HepG2 (cell line): ENCODE measurements around the gene HYAL1. TPM values are rescaled to one million over a fixed set of nuclear protein-coding genes. Genes with fewer than 3 reads are reported as not detected.

ENCODE experiments used
- ATAD3A ChIP-seq: sonication (generic); formaldehyde crosslinking; IDR thresholded peaks from 2 replicates; pipeline ENCODE4 v1.4.0; 2020; ENCODE audit warnings: missing genetic modification reagents
- ATF1 ChIP-seq: IDR thresholded peaks from 2 replicates; pipeline ENCODE4 v1.6.1; 2016; ENCODE audit warnings: mild to moderate bottlenecking, control low read depth
- MEF2D ChIP-seq: sonication (generic); formaldehyde crosslinking; IDR thresholded peaks from 2 replicates; pipeline ENCODE4 v1.5.1; 2020; ENCODE audit warnings: mild to moderate bottlenecking, missing genetic modification reagents
- NFRKB ChIP-seq: fragments of 450-650 bp; IDR thresholded peaks from 2 replicates; pipeline ENCODE4 v1.6.1; 2017
- NR2F1 ChIP-seq, 2 experiments: fragments of 450-650 bp in 1 of 2; formaldehyde crosslinking in 1 of 2; IDR thresholded peaks; 2 replicates each; pipeline versions ENCODE4 v1.5.0 to v1.6.1; 2016 to 2020; ENCODE audit warnings: mild to moderate bottlenecking in 1 of 2, missing compliant biosample characterization in 1 of 2, missing genetic modification reagents in 1 of 2, moderate library complexity in 1 of 2
- PHF21A ChIP-seq: sonication (generic); formaldehyde crosslinking; IDR thresholded peaks from 2 replicates; pipeline ENCODE4 v1.5.0; 2020; ENCODE audit warnings: mild to moderate bottlenecking, missing genetic modification reagents
- RBFOX2 ChIP-seq: fragments of 200-400 bp; formaldehyde crosslinking; IDR thresholded peaks from 2 replicates; pipeline ENCODE4 v1.6.1; 2017; ENCODE audit warnings: low read depth, mild to moderate bottlenecking, low read length
- SNAPC2 ChIP-seq: sonication (generic); formaldehyde crosslinking; IDR thresholded peaks from 2 replicates; pipeline ENCODE4 v1.8.1; 2022; ENCODE audit warnings: mild to moderate bottlenecking, missing genetic modification reagents
- SOX6 ChIP-seq, 2 experiments: fragments of 450-650 bp in 1 of 2; sonication (generic) in 1 of 2; formaldehyde crosslinking in 1 of 2; IDR thresholded peaks; 2 replicates each; pipeline versions ENCODE4 v1.4.0 to v1.6.1; 2017 to 2020; ENCODE audit warnings: antibody characterized with exemption in 1 of 2, mild to moderate bottlenecking in 1 of 2, missing genetic modification reagents in 1 of 2
- ZNF17 ChIP-seq: sonication (generic); formaldehyde crosslinking; IDR thresholded peaks from 2 replicates; pipeline ENCODE4 v1.5.0; 2020; ENCODE audit warnings: mild to moderate bottlenecking, missing genetic modification reagents
- ZNF558 ChIP-seq: sonication (generic); formaldehyde crosslinking; IDR thresholded peaks from 2 replicates; pipeline ENCODE4 v1.9.0; 2022; ENCODE audit warnings: mild to moderate bottlenecking, missing genetic modification reagents, borderline replicate concordance
- ZNF780A ChIP-seq: sonication (generic); formaldehyde crosslinking; IDR thresholded peaks from 2 replicates; pipeline ENCODE4 v1.8.0; 2022; ENCODE audit warnings: mild to moderate bottlenecking, missing genetic modification reagents, moderate library complexity
- polyA plus RNA-seq, 8 experiments: library from polyadenylated mRNA; depleted of rRNA in 3 of 8; stranded (reverse) in 7 of 8; unstranded in 1 of 8; fragments of >200 nt; fragmentation: Illumina TruSeq in 4 of 8; extraction: Trizol in 4 of 8; gene quantifications; 2 replicates each; pipeline versions ENCODE4 v1.2.1 to v1.2.3, GENCODE V29; 2011 to 2016; ENCODE audit warnings: low read depth in 4 of 8, missing spikeins in 1 of 8, mixed read lengths in 1 of 8; ENCODE audit not compliant: insufficient read depth in 1 of 8
- total RNA-seq, 5 experiments: library from RNA; depleted of rRNA; stranded (reverse); fragments of >200 nt; fragmentation: Illumina TruSeq; extraction: Trizol; gene quantifications; 2 replicates each; pipeline ENCODE4 v1.2.3, GENCODE V29; 2016; ENCODE audit warnings: low read depth in 1 of 5
- TF ChIP-seq, protein P1 (sequence below): sonication (generic); formaldehyde crosslinking; IDR thresholded peaks from 2 replicates; pipeline ENCODE4 v1.5.1; 2020; ENCODE audit warnings: mild to moderate bottlenecking, missing genetic modification reagents, borderline replicate concordance
- TF ChIP-seq, protein P2 (sequence below): sonication (generic); formaldehyde crosslinking; IDR thresholded peaks from 2 replicates; pipeline ENCODE4 v1.9.0; 2022; ENCODE audit warnings: low read depth, missing genetic modification reagents
- TF ChIP-seq, protein P3 (sequence below): sonication (generic); formaldehyde crosslinking; conservative IDR thresholded peaks from 2 replicates; pipeline ENCODE4 v1.8.0; 2022; ENCODE audit warnings: mild to moderate bottlenecking, moderate library complexity, missing genetic modification reagents
- TF ChIP-seq, protein P4 (sequence below): sonication (generic); formaldehyde crosslinking; IDR thresholded peaks from 2 replicates; pipeline ENCODE4 v1.8.1; 2022; ENCODE audit warnings: mild to moderate bottlenecking, missing genetic modification reagents
- TF ChIP-seq, protein P5 (sequence below): IDR thresholded peaks from 2 replicates; pipeline ENCODE4 v1.6.1; 2012; ENCODE audit warnings: low read depth, low read length, improper control_type of control experiment
- TF ChIP-seq, protein P6 (sequence below): sonication (generic); formaldehyde crosslinking; conservative IDR thresholded peaks from 2 replicates; pipeline ENCODE4 v1.8.1; 2023; ENCODE audit warnings: missing genetic modification reagents

Gene HYAL1
- total and polyA plus RNA-seq, 2 of the 13 experiments (the other 11 are each of a cell fraction or from before 2014, with no cell fraction given): 76.5 to 193 TPM

DNA sequence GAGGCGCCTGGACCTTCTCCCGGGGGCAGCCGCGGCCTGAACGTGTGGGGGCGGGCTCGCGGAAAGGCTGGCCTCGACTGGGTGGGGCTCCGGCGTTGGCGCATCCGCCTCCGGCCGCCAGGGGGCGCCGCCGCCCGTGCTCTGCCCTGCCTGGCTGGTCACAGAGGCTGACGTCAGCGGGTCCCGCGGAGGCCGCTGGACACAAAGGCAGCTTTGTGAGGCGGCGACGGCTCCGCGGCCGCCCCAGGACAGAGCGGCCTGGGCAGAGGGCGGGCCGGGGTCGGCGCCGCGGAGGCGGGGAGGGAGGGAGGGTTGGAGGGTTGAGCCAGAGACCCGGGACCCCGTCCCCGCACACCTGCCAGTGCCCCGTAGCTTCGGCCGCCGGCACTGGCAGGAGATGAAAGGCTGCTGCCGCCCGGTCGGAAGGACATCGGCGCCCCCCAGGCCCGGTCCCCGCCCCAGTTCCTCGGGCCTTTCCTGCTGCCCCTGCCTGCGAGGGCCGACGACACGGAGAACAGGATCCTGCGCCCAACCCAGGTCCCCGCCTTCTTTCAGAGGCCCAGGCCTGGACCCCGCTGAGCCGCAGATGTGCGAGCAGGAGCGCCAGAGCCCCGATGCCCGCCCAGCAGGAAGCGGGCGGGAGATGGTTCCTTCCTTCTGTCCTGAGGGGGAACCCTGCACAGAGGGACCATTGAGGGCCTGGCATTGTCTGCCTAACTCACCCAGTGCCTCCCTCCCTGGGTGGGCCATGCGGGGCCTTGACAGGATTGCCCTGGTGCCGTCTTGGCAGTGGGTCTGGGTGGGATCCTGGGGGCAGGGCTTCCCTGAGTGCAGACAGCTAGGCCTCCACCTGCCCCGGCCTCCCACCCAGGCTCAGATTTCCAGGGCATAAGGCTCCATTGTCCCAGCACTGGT is 43.1 kb downstream of the HYAL1 start (continued):
- TF ChIP-seq, protein P1, sequence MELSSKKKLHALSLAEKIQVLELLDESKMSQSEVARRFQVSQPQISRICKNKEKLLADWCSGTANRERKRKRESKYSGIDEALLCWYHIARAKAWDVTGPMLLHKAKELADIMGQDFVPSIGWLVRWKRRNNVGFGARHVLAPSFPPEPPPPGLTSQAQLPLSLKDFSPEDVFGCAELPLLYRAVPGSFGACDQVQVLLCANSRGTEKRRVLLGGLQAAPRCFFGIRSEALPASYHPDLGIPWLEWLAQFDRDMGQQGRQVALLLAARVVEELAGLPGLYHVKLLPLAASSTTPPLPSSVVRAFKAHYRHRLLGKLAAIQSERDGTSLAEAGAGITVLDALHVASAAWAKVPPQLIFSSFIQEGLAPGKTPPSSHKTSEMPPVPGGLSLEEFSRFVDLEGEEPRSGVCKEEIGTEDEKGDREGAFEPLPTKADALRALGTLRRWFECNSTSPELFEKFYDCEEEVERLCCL (CRISPR knock-in tag): no peak
- TF ChIP-seq NR2F1 (CRISPR knock-in tag; IDR thresholded peaks at IDR 0.05) (peak; percentile 14 to 33; a peak in 2 of 4 replicates), ZNF558 (CRISPR knock-in tag) (peak; percentile 93; the same call in 1 of the 2 replicates), PHF21A (CRISPR knock-in tag) (peak; percentile 99), NFRKB (no peak), RBFOX2 (peak; percentile 92), SNAPC2 (CRISPR knock-in tag) (peak; percentile 84; the same call in 1 of the 2 replicates), ATAD3A (CRISPR knock-in tag) (no peak), ATF1 (CRISPR knock-in tag) (no peak), MEF2D (CRISPR knock-in tag) (no peak), ZNF780A (CRISPR knock-in tag) (peak; percentile 65; the same call in 1 of the 2 replicates), ZNF17 (no peak), SOX6 (IDR thresholded peaks at IDR 0.05) (no peak), SOX6 (CRISPR knock-in tag; IDR thresholded peaks at IDR 0.05) (peak; percentile 62; the same call in 1 of the 2 replicates)
- TF ChIP-seq, protein P2, sequence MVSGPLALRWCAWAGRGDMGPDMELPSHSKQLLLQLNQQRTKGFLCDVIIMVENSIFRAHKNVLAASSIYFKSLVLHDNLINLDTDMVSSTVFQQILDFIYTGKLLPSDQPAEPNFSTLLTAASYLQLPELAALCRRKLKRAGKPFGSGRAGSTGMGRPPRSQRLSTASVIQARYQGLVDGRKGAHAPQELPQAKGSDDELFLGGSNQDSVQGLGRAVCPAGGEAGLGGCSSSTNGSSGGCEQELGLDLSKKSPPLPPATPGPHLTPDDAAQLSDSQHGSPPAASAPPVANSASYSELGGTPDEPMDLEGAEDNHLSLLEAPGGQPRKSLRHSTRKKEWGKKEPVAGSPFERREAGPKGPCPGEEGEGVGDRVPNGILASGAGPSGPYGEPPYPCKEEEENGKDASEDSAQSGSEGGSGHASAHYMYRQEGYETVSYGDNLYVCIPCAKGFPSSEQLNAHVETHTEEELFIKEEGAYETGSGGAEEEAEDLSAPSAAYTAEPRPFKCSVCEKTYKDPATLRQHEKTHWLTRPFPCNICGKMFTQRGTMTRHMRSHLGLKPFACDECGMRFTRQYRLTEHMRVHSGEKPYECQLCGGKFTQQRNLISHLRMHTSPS (CRISPR knock-in tag): peak; percentile 92
- TF ChIP-seq, protein P3, sequence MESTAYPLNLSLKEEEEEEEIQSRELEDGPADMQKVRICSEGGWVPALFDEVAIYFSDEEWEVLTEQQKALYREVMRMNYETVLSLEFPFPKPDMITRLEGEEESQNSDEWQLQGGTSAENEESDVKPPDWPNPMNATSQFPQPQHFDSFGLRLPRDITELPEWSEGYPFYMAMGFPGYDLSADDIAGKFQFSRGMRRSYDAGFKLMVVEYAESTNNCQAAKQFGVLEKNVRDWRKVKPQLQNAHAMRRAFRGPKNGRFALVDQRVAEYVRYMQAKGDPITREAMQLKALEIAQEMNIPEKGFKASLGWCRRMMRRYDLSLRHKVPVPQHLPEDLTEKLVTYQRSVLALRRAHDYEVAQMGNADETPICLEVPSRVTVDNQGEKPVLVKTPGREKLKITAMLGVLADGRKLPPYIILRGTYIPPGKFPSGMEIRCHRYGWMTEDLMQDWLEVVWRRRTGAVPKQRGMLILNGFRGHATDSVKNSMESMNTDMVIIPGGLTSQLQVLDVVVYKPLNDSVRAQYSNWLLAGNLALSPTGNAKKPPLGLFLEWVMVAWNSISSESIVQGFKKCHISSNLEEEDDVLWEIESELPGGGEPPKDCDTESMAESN (CRISPR knock-in tag): peak; percentile 87
- TF ChIP-seq, protein P4, sequence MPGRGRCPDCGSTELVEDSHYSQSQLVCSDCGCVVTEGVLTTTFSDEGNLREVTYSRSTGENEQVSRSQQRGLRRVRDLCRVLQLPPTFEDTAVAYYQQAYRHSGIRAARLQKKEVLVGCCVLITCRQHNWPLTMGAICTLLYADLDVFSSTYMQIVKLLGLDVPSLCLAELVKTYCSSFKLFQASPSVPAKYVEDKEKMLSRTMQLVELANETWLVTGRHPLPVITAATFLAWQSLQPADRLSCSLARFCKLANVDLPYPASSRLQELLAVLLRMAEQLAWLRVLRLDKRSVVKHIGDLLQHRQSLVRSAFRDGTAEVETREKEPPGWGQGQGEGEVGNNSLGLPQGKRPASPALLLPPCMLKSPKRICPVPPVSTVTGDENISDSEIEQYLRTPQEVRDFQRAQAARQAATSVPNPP (CRISPR knock-in tag): peak; percentile 36; the same call in 1 of the 2 replicates
- TF ChIP-seq, protein P5, sequence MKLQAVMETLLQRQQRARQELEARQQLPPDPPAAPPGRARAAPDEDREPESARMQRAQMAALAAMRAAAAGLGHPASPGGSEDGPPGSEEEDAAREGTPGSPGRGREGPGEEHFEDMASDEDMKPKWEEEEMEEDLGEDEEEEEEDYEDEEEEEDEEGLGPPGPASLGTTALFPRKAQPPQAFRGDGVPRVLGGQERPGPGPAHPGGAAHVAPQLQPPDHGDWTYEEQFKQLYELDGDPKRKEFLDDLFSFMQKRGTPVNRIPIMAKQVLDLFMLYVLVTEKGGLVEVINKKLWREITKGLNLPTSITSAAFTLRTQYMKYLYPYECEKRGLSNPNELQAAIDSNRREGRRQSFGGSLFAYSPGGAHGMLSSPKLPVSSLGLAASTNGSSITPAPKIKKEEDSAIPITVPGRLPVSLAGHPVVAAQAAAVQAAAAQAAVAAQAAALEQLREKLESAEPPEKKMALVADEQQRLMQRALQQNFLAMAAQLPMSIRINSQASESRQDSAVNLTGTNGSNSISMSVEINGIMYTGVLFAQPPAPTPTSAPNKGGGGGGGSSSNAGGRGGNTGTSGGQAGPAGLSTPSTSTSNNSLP: no peak
- TF ChIP-seq, protein P6, sequence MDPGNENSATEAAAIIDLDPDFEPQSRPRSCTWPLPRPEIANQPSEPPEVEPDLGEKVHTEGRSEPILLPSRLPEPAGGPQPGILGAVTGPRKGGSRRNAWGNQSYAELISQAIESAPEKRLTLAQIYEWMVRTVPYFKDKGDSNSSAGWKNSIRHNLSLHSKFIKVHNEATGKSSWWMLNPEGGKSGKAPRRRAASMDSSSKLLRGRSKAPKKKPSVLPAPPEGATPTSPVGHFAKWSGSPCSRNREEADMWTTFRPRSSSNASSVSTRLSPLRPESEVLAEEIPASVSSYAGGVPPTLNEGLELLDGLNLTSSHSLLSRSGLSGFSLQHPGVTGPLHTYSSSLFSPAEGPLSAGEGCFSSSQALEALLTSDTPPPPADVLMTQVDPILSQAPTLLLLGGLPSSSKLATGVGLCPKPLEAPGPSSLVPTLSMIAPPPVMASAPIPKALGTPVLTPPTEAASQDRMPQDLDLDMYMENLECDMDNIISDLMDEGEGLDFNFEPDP: no peak
